H1 (cell line): ENCODE results near the gene SPIRE1. TPM values are rescaled to one million over a fixed set of nuclear protein-coding genes. Genes with fewer than 3 reads are reported as not detected.

Source experiments
- CTCF ChIA-PET: fragments of 300-600 bp; sonication (Branson Sonifier 250); formaldehyde crosslinking; loops from one replicate; lab custom pipeline; 2021; ENCODE audit not compliant: partially characterized antibody; lab: Charles Lee
- POLR2A ChIA-PET: fragments of 300-600 bp; sonication (Branson Sonifier 250); formaldehyde crosslinking; loops from one replicate; lab custom pipeline; 2021; ENCODE audit warnings: inconsistent platforms; ENCODE audit not compliant: partially characterized antibody; lab: Charles Lee
- DNase-seq, 2 experiments: peaks; one replicate each; pipeline versions ENCODE4 v3.0.0 to v3.0.0-alpha.2; 2010 to 2022; ENCODE audit warnings: low spot score in 2 of 2, low read depth in 1 of 2, mixed read lengths in 1 of 2
- FAIRE-seq: peaks from 2 replicates; lab custom pipeline; 2011; peaks lifted over from hg19 to GRCh38; lab: Jason Lieb, UNC
- H2AFZ ChIP-seq: 2 replicates; pipeline ENCODE4 v1.8.1; 2012; ENCODE audit warnings: low read length, inconsistent platforms
- H2AK5ac ChIP-seq: 2 replicates; pipeline ENCODE4 v1.6.1; 2013; ENCODE audit warnings: low read depth, low read length
- H2BK120ac ChIP-seq: replicated peaks from 2 replicates; pipeline ENCODE3; 2013; ENCODE audit warnings: low read depth, low read length, inconsistent platforms
- H2BK12ac ChIP-seq: 2 replicates; pipeline ENCODE4 v1.6.1; 2013; ENCODE audit warnings: low read depth, low read length
- H2BK15ac ChIP-seq: 2 replicates; pipeline ENCODE4 v1.6.1; 2013; ENCODE audit warnings: low read length
- H2BK20ac ChIP-seq: 2 replicates; pipeline ENCODE4 v1.6.1; 2013; ENCODE audit warnings: low read length
- H2BK5ac ChIP-seq: 2 replicates; pipeline ENCODE4 v1.6.1; 2013; ENCODE audit warnings: low read depth, low read length
- H3K14ac ChIP-seq: 2 replicates; pipeline ENCODE4 v1.6.1; 2013; ENCODE audit warnings: inconsistent platforms; ENCODE audit not compliant: insufficient read length
- H3K18ac ChIP-seq: 2 replicates; pipeline ENCODE4 v1.6.1; 2013; ENCODE audit warnings: low read length; ENCODE audit errors: extremely low read depth
- H3K23ac ChIP-seq: 2 replicates; pipeline ENCODE4 v1.6.1; 2013; ENCODE audit warnings: inconsistent platforms; ENCODE audit not compliant: insufficient read length
- H3K23me2 ChIP-seq: 2 replicates; pipeline ENCODE4 v1.6.1; 2013; ENCODE audit warnings: low read depth, low read length
- H3K27ac ChIP-seq: 2 replicates; pipeline ENCODE4 v1.6.1; 2011; ENCODE audit warnings: low read depth, low read length, inconsistent platforms
- H3K27me3 ChIP-seq, 4 experiments: replicated peaks in 1 of 4; 1 replicate in 1 of 4; 2 replicates in 3 of 4; pipeline versions ENCODE4 v1.6.1 to v1.8.1; 2011 to 2013; ENCODE audit warnings: low read length in 3 of 4, mild to moderate bottlenecking in 3 of 4, inconsistent platforms in 2 of 4, mixed read lengths in 2 of 4, moderate library complexity in 1 of 4; ENCODE audit not compliant: control insufficient read depth in 3 of 4, insufficient read depth in 3 of 4; ENCODE audit errors: extremely low read depth in 1 of 4
- H3K36me3 ChIP-seq, 4 experiments: 2 replicates each; pipeline versions ENCODE4 v1.6.1 to v1.8.1; 2011 to 2013; ENCODE audit warnings: mild to moderate bottlenecking in 4 of 4, low read length in 3 of 4, moderate library complexity in 2 of 4, control low read depth in 1 of 4, inconsistent platforms in 1 of 4; ENCODE audit not compliant: insufficient read depth in 4 of 4, control insufficient read depth in 2 of 4
- H3K4ac ChIP-seq: replicated peaks from 2 replicates; pipeline ENCODE3; 2013; ENCODE audit warnings: low read length, low read depth, mixed read lengths, inconsistent platforms; ENCODE audit not compliant: insufficient read length
- H3K4me1 ChIP-seq, 4 experiments: replicated peaks in 1 of 4; 1 replicate in 1 of 4; 2 replicates in 3 of 4; pipeline versions ENCODE4 v1.6.1 to v1.8.1; 2011 to 2013; ENCODE audit warnings: low read length in 3 of 4, inconsistent platforms in 2 of 4, mixed read lengths in 1 of 4; ENCODE audit not compliant: insufficient read depth in 4 of 4, control insufficient read depth in 3 of 4
- H3K4me2 ChIP-seq, 2 experiments: 2 replicates each; pipeline versions ENCODE4 v1.6.1 to v1.8.1; 2011 to 2013; ENCODE audit warnings: low read depth in 2 of 2, low read length in 2 of 2, control low read depth in 1 of 2, inconsistent platforms in 1 of 2, mild to moderate bottlenecking in 1 of 2; ENCODE audit not compliant: insufficient read depth in 1 of 2
- H3K4me3 ChIP-seq, 4 experiments: fragments of 200-600, 300-600 bp in 1 of 4; sonication (generic), shearing (Covaris generic), sonication (Bioruptor Twin) in 1 of 4; 2 replicates each; pipeline versions ENCODE4 v1.5.1 to v1.8.1; 2011 to 2016; ENCODE audit warnings: low read length in 4 of 4, low read depth in 3 of 4, control low read depth in 2 of 4, inconsistent platforms in 2 of 4, mild to moderate bottlenecking in 2 of 4, mixed read lengths in 1 of 4, moderate library complexity in 1 of 4; ENCODE audit not compliant: insufficient read depth in 2 of 4; ENCODE audit errors: extremely low read depth in 1 of 4
- H3K56ac ChIP-seq: replicated peaks from 2 replicates; pipeline ENCODE3; 2013; ENCODE audit warnings: low read depth, mild to moderate bottlenecking, mixed read lengths, low read length, inconsistent platforms; ENCODE audit not compliant: insufficient read length
- H3K79me1 ChIP-seq: 2 replicates; pipeline ENCODE4 v1.6.1; 2013; ENCODE audit warnings: low read depth, low read length, control low read depth
- H3K79me2 ChIP-seq, 2 experiments: 2 replicates each; pipeline versions ENCODE4 v1.6.1 to v1.8.1; 2012 to 2013; ENCODE audit warnings: low read length in 2 of 2, mild to moderate bottlenecking in 2 of 2, inconsistent platforms in 1 of 2; ENCODE audit not compliant: insufficient read depth in 2 of 2, control insufficient read depth in 1 of 2
- H3K9ac ChIP-seq, 4 experiments: replicated peaks in 1 of 4; 1 replicate in 1 of 4; 2 replicates in 3 of 4; pipeline versions ENCODE4 v1.6.1 to v1.8.1; 2011 to 2013; ENCODE audit warnings: low read depth in 3 of 4, low read length in 3 of 4, control low read depth in 2 of 4, mild to moderate bottlenecking in 2 of 4, moderate library complexity in 2 of 4, inconsistent platforms in 1 of 4; ENCODE audit errors: extremely low read depth in 1 of 4
- H3K9me3 ChIP-seq, 2 experiments: 2 replicates each; pipeline versions ENCODE4 v1.6.1 to v1.8.1; 2012 to 2013; ENCODE audit warnings: mild to moderate bottlenecking in 2 of 2, moderate library complexity in 2 of 2, control low read depth in 1 of 2, inconsistent platforms in 1 of 2, low read depth in 1 of 2, low read length in 1 of 2, mixed read lengths in 1 of 2; ENCODE audit not compliant: insufficient read depth in 2 of 2
- H4K20me1 ChIP-seq, 2 experiments: replicated peaks in 1 of 2; 2 replicates each; pipeline versions ENCODE3 to v1.8.1; 2011 to 2013; ENCODE audit warnings: inconsistent platforms in 2 of 2, low read length in 2 of 2, mild to moderate bottlenecking in 1 of 2; ENCODE audit not compliant: insufficient read depth in 2 of 2, control insufficient read depth in 1 of 2
- H4K5ac ChIP-seq: 2 replicates; pipeline ENCODE4 v1.6.1; 2013; ENCODE audit warnings: low read length, low read depth, mixed read lengths, inconsistent platforms; ENCODE audit not compliant: insufficient read length
- H4K8ac ChIP-seq: 2 replicates; pipeline ENCODE4 v1.8.0; 2013; ENCODE audit warnings: mild to moderate bottlenecking, moderate library complexity, low read length, inconsistent platforms; ENCODE audit not compliant: insufficient read depth; ENCODE audit errors: extremely low read depth
- H4K91ac ChIP-seq: replicated peaks from 2 replicates; pipeline ENCODE3; 2013; ENCODE audit warnings: low read length, mixed read lengths, inconsistent platforms; ENCODE audit not compliant: insufficient read length
- CTBP2 ChIP-seq: IDR thresholded peaks from 2 replicates; pipeline ENCODE4 v1.7.0; 2011; ENCODE audit warnings: borderline replicate concordance, mild to moderate bottlenecking, moderate library complexity, mixed read lengths, low read length; ENCODE audit not compliant: insufficient read depth, insufficient read length
- JUN ChIP-seq: IDR thresholded peaks from 2 replicates; pipeline ENCODE4 v1.6.1; 2011; ENCODE audit warnings: low read depth, mild to moderate bottlenecking, improper control_type of control experiment, low read length
- JUND ChIP-seq: IDR thresholded peaks from 2 replicates; pipeline ENCODE4 v1.6.1; 2011; ENCODE audit warnings: mild to moderate bottlenecking, improper control_type of control experiment, low read length
- KDM4A ChIP-seq: IDR thresholded peaks from one replicate; pipeline ENCODE4 v1.7.1; 2012; ENCODE audit warnings: low read depth, mild to moderate bottlenecking, moderate library complexity, low read length, inconsistent platforms; ENCODE audit not compliant: severe bottlenecking
- POLR2AphosphoS5 ChIP-seq: IDR thresholded peaks from 2 replicates; pipeline ENCODE4 v1.6.1; 2011; ENCODE audit warnings: low read depth, low read length
- SP1 ChIP-seq: IDR thresholded peaks from 2 replicates; pipeline ENCODE4 v1.6.1; 2011; ENCODE audit warnings: low read depth, low read length
- SUZ12 ChIP-seq: fragments of 200-600 bp; sonication (generic); IDR thresholded peaks from 2 replicates; pipeline ENCODE4 v1.6.1; 2012; ENCODE audit warnings: mild to moderate bottlenecking, inconsistent platforms, low read length, moderate library complexity, mixed read lengths
- TAF7 ChIP-seq: optimal IDR thresholded peaks from 2 replicates; pipeline ENCODE3; 2011; ENCODE audit warnings: low read depth, mild to moderate bottlenecking, inconsistent platforms, low read length, moderate library complexity, borderline replicate concordance
- TBP ChIP-seq: IDR thresholded peaks from 2 replicates; pipeline ENCODE4 v1.6.1; 2011; ENCODE audit warnings: low read depth, low read length, improper control_type of control experiment
- YY1 ChIP-seq: IDR thresholded peaks from 2 replicates; pipeline ENCODE4 v1.6.1; 2011; ENCODE audit warnings: low read depth, mild to moderate bottlenecking, low read length
- WGBS, 2 experiments: shearing (Covaris generic) in 1 of 2; methylation state at CpG; one replicate each; pipeline versions ENCODE4 v1.1.6 to v1.1.7; 2013 to 2015; ENCODE audit warnings: low lambda C conversion rate in 2 of 2, mixed read lengths in 2 of 2, inconsistent platforms in 1 of 2, low coverage in 1 of 2, missing lambda C conversion rate in 1 of 2; ENCODE audit not compliant: insufficient replicate concordance in 2 of 2, insufficient coverage in 1 of 2, insufficient read length in 1 of 2; ENCODE audit errors: extremely low coverage in 1 of 2, missing lambda C conversion rate in 1 of 2; 5-methylcytosine and 5-hydroxymethylcytosine counted together
- polyA plus RNA-seq, 7 experiments: library from polyadenylated mRNA; depleted of rRNA in 3 of 7; stranded (reverse) in 5 of 7; unstranded in 2 of 7; fragments of >200 nt in 5 of 7; fragments of 200-250 nt in 2 of 7; gene quantifications; 1 replicate in 5 of 7; 2 replicates in 1 of 7; 4 replicates in 1 of 7; pipeline versions ENCODE4 v1.2.1 to v1.2.3, GENCODE V29; 2011 to 2013; ENCODE audit warnings: missing spikeins in 2 of 7, mixed read lengths in 2 of 7
- total RNA-seq: library from RNA; stranded (reverse); fragmentation: NEBNext Ultra II Directional; extraction: Animal tissue kit (Norgen Biotek cat#: 25700); gene quantifications from 2 replicates; pipeline ENCODE4 v1.2.1, GENCODE V29; 2021
- TF ChIP-seq, protein P1 (sequence below): IDR thresholded peaks from 2 replicates; pipeline ENCODE4 v1.6.1; 2011; ENCODE audit warnings: low read depth, mild to moderate bottlenecking, low read length; ENCODE audit not compliant: insufficient read depth

Gene SPIRE1
- total and polyA plus RNA-seq, 2 of the 8 experiments (the other 6 are each of a cell fraction or from before 2014, with no cell fraction given) = 6.0 to 21.5 TPM

DNA sequence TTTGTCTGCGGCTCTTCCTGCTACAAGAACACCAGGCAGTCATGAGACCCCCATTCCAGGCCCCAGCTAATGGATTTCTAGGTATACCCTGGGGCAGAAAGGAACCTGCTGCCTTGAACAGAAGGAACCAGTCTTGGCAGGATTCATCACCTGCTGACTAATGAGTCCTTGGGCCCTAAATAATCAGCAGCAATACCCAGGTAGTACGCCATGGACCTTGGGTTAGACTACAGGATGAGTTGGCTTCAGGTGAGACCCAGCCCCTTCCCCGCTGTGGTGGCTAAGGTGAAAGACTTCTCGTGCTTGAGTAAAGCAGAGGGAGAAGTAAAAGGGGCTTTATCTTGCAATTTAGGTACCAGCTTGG, 105.0 kb downstream of the SPIRE1 start:
- DNase-seq (no peak), FAIRE-seq (no peak)
- Histone ChIP-seq H3K79me2 (no peaks in the 10 kb centered on the region), H3K14ac (no peak overlapping the region), H3K79me1 (no peaks in the 10 kb centered on the region), H2BK120ac (no peak overlapping the region), H3K9ac (no peak overlapping the region), H3K18ac (no peak overlapping the region), H3K4me1 (peaks cover 0 to 3% (median 1%) of the 10 kb centered on the region in 4 experiments; a peak in 3 of 7 replicates), H4K8ac (no peak overlapping the region), H3K4ac (no peak overlapping the region), H2BK20ac (no peak overlapping the region), H3K23me2 (0 out of 2 replicates have a peak, but pooled peaks cover 2% of the 10 kb centered on the region), H3K9me3 (peaks cover 20 to 28% of the 10 kb centered on the region in 2 experiments), H3K23ac (no peak overlapping the region), H3K27ac (no peak overlapping the region), H4K91ac (no peak overlapping the region), H2AFZ (no peak overlapping the region), H4K5ac (no peak overlapping the region), H2BK12ac (no peak overlapping the region), H2BK15ac (no peak overlapping the region), H3K27me3 (no peaks in the 10 kb centered on the region), H3K36me3 (peaks cover 0 to 6% (median 0%) of the 10 kb centered on the region in 4 experiments; a peak in 2 of 8 replicates), H2AK5ac (no peak overlapping the region), H3K56ac (no peak overlapping the region), H2BK5ac (no peak overlapping the region), H3K4me2 (no peak overlapping the region), H3K4me3 (no peak overlapping the region), H4K20me1 (no peaks in the 10 kb centered on the region)
- WGBS, 2 experiments = 92% methylated on average over 4 of the region's 4 CpGs; no CpG with 5 or more reads in 1 of the 2 experiments
- CTCF ChIA-PET = no interaction called here
- POLR2A ChIA-PET = no interaction called here
- TF ChIP-seq JUND (no peak), KDM4A (no peak), POLR2AphosphoS5 (no peak), YY1 (no peak), SP1 (no peak), JUN (no peak), SUZ12 (no peak), CTBP2 (no peak), TBP (no peak), TAF7 (no peak)
- TF ChIP-seq, protein P1, sequence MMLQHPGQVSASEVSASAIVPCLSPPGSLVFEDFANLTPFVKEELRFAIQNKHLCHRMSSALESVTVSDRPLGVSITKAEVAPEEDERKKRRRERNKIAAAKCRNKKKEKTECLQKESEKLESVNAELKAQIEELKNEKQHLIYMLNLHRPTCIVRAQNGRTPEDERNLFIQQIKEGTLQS = no peak
